ENCODE results near the gene AQP12B.

- TF ChIP-seq E2F1 (CRISPR knock-in tag; IDR thresholded peaks at IDR 0.05) (no peak), NFYB (IDR thresholded peaks at IDR 0.05; ENCODE audit: extremely low read depth, insufficient read length) (no peak), SP1 (CRISPR knock-in tag; IDR thresholded peaks at IDR 0.05) (no peak), YY1 (IDR thresholded peaks at IDR 0.05; ENCODE audit: borderline replicate concordance in 1 of 3, control insufficient read depth in 1 of 3, extremely low read depth in 1 of 3, insufficient read depth in 3 of 3, insufficient read length in 1 of 3, insufficient replicate concordance in 2 of 3, low read depth in 1 of 3, low read length in 2 of 3) (no peak), TAF1 (IDR thresholded peaks at IDR 0.05; ENCODE audit: control insufficient read depth, extremely low read depth, insufficient read depth, low read length, severe bottlenecking) (no peak), TARDBP (IDR thresholded peaks at IDR 0.05) (no peak)
Measured at GRCh38 chr2:240664622-240665021, 18.1 kb downstream of the AQP12B start.
